Erythroblast (primary cell): ENCODE data around the gene ANGPT4.

Source experiments
- GATA1 ChIP-seq: IDR thresholded peaks from 2 replicates; pipeline ENCODE4 v1.6.1; 2011; ENCODE audit warnings: low read depth, mild to moderate bottlenecking, control low read depth, low read length, moderate library complexity
- POLR2A ChIP-seq: IDR thresholded peaks from 2 replicates; pipeline ENCODE4 v1.6.1; 2011; ENCODE audit warnings: mild to moderate bottlenecking, low read length

GRCh38 chr20:913306-913849 lies 2.8 kb downstream of the ANGPT4 start:
- TF ChIP-seq POLR2A (no peak), GATA1 (no peak)
